AG09319 (cell line): Measurements from ENCODE around the gene SLC38A11.

Source experiments
- DNase-seq: peaks from one replicate; pipeline ENCODE4 v3.0.0-alpha.2; 2010; ENCODE audit warnings: low read depth; ENCODE audit errors: extremely low read depth
- TF ChIP-seq, protein P1 (sequence below): IDR thresholded peaks from 2 replicates; pipeline ENCODE4 v1.5.1; 2011; ENCODE audit warnings: low read depth, mild to moderate bottlenecking, inconsistent platforms, low read length, moderate library complexity

SLC38A11 gene

GRCh38 chr2:164915566-164915965, 39.8 kb downstream of the SLC38A11 start:
- TF ChIP-seq, protein P1, sequence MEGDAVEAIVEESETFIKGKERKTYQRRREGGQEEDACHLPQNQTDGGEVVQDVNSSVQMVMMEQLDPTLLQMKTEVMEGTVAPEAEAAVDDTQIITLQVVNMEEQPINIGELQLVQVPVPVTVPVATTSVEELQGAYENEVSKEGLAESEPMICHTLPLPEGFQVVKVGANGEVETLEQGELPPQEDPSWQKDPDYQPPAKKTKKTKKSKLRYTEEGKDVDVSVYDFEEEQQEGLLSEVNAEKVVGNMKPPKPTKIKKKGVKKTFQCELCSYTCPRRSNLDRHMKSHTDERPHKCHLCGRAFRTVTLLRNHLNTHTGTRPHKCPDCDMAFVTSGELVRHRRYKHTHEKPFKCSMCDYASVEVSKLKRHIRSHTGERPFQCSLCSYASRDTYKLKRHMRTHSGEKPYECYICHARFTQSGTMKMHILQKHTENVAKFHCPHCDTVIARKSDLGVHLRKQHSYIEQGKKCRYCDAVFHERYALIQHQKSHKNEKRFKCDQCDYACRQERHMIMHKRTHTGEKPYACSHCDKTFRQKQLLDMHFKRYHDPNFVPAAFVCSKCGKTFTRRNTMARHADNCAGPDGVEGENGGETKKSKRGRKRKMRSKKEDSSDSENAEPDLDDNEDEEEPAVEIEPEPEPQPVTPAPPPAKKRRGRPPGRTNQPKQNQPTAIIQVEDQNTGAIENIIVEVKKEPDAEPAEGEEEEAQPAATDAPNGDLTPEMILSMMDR: no peak
- DNase-seq: no peak

GRCh38 chr2:164913640-164914350, 41.5 kb downstream of the SLC38A11 start:
- no peak for DNase-seq

GRCh38 chr2:164913011-164913410, 42.3 kb downstream of the SLC38A11 start:
- DNase-seq: no peak
- TF ChIP-seq, protein P1: no peak

More at GRCh38 chr2:164913640-164914350, 41.5 kb downstream of the SLC38A11 start:
- TF ChIP-seq, protein P1: peak; percentile 27

DNA sequence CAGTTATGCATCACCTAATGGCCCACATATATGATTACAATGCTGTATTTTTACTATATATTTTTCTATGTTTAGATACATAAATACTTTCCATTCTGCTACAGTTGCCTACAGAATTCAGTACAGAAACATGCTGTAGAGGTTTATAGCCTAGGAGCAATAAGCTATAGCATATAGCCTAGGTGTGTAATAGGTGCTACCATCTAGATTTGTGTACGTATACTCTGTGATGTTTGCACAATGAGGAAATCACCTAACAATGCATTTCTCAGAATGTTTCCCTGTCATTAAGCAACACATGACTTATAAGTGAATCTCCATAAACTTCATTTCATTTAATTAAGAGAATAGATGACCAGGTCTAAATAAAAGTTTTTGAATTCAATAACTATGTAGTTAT, 43.5 kb downstream of the SLC38A11 start:
- TF ChIP-seq, protein P1: no peak
- no peak for DNase-seq

DNA sequence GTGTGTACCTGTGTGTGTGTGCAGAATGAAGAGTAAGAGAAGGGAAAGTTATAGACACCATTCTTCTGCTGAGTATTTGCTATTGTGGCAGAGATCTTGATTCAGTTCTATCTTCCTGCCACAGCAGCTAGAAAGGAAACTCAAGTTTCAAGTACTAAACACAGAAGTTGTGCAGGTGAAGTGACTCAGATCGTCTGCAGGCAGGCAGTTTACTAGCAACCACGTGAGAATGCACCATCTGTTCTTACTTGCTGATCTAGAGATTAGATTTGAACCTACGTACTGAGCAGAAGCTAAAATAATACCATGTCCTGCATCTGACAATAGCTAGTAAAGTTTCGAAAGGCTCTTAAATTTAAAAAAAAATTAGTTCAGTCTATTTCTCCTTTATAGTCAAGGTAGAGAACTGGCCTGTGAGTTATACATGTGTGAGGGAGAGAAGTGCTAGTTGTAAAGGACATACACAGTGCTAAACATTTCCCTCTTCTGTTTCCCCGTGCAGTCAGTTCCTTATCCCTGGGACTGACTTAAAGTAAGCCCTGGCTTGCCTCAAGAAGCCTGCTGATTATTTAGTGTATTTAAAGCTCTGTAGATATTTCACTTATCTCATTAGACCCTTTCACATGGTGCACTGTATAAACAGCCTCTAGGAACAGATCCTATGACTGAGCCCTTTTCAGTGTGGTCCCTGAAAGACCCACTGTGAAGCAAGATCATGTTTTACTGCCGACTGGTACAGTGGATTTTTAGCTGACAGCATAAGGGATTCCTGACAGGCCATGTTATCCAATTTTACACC, 45.0 kb downstream of the SLC38A11 start:
- no peak for DNase-seq
- TF ChIP-seq, protein P1: no peak

GRCh38 chr2:164906947-164907346, 48.4 kb downstream of the SLC38A11 start:
- DNase-seq: no peak
- TF ChIP-seq, protein P1: no peak

DNA sequence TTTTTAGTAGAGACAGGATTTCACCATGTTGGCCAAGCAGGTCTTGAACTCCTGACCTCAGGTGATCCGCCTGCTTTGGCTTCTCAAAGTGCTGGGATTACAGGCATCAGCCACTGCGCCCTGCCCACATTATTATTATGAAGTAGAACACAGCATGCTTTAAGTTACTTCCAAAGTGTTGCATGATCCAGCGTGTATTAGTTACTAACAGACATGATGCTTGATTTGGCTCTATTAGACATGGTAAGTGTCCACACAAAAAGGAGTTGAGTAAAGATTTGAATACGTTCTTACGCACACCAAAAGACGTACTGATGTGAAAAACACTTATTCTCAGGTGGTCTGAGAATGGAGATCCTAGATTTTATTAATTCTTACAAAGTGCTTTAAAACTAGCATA, 50.0 kb downstream of the SLC38A11 start:
- TF ChIP-seq, protein P1: no peak
- no peak for DNase-seq
